Measurements from ENCODE around the gene CHPT1.
"Not testable (repeated sequence)": the region's sequence is repeated elsewhere in the genome, so short reads cannot be mapped to it uniquely, and the experiment has no call there.

CHPT1 gene

GRCh38 chr12:101680647-101681046 is 16.8 kb upstream of the CHPT1 start:
- no peak for DNase-seq (ENCODE audit: low read depth)
- H3K4me3 ChIP-seq (ENCODE audit: control insufficient read depth, low read depth, low read length) = no peak overlapping the region
- TF ChIP-seq, protein P1, sequence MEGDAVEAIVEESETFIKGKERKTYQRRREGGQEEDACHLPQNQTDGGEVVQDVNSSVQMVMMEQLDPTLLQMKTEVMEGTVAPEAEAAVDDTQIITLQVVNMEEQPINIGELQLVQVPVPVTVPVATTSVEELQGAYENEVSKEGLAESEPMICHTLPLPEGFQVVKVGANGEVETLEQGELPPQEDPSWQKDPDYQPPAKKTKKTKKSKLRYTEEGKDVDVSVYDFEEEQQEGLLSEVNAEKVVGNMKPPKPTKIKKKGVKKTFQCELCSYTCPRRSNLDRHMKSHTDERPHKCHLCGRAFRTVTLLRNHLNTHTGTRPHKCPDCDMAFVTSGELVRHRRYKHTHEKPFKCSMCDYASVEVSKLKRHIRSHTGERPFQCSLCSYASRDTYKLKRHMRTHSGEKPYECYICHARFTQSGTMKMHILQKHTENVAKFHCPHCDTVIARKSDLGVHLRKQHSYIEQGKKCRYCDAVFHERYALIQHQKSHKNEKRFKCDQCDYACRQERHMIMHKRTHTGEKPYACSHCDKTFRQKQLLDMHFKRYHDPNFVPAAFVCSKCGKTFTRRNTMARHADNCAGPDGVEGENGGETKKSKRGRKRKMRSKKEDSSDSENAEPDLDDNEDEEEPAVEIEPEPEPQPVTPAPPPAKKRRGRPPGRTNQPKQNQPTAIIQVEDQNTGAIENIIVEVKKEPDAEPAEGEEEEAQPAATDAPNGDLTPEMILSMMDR (conservative IDR thresholded peaks at IDR 0.05; ENCODE audit: control insufficient read depth, insufficient read depth, low read depth, low read length) = no peak

DNA sequence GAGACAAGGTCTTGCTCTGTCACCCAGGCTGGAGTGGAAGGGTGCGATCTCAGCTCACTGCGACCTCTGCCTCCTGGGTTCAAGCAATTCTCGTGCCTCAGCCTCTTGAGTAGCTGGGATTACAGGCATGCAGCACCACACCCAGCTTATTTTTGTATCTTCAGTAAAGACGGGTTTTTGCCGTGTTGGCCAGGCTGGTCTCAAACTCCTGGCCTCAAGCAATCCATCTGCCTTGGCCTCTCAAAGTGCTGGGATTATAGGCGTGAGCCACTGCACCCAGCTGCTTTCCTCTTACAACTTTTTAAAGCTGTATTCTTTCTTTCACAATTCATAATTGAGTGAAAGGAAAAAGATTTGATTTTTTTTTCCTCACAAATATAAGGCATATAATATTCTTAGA is 15.8 kb upstream of the CHPT1 start:
- DNase-seq (ENCODE audit: low read depth); H3K4me3 ChIP-seq (ENCODE audit: control insufficient read depth, low read depth, low read length): not testable (repeated sequence)

- no peak for DNase-seq (ENCODE audit: low read depth)
- TF ChIP-seq, protein P1 (conservative IDR thresholded peaks at IDR 0.05; ENCODE audit: control insufficient read depth, insufficient read depth, low read depth, low read length) = no peak
These were observed 12.3 kb upstream of the CHPT1 start for GRCh38 chr12:101685092-101685491.

DNA sequence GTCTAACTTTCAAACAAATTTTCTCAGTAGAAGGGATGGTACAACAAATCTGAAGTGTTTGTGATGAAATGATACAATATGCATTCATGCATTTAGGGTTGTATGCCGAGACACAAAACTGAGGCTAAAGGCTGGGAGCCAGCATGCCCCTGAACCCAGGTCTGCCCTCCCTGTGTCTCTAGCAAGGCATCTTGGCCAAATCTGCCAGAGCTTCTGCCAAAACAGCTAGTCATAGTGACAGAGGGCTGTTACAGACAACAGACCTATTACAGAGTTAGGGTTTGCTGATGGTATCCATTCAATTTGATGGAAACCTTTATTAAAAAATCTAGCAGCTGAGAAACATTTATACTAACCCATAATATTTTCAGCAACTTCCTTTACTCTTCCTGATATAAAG is 11.3 kb upstream of the CHPT1 start:
- TF ChIP-seq, protein P1 (conservative IDR thresholded peaks at IDR 0.05; ENCODE audit: control insufficient read depth, insufficient read depth, low read depth, low read length) = no peak
- no peak overlapping the region for H3K4me3 ChIP-seq (ENCODE audit: control insufficient read depth, low read depth, low read length)
- DNase-seq (ENCODE audit: low read depth) = no peak

More at GRCh38 chr12:101685092-101685491, 12.3 kb upstream of the CHPT1 start:
- H3K4me3 ChIP-seq (ENCODE audit: control insufficient read depth, low read depth, low read length) = no peak overlapping the region

DNA sequence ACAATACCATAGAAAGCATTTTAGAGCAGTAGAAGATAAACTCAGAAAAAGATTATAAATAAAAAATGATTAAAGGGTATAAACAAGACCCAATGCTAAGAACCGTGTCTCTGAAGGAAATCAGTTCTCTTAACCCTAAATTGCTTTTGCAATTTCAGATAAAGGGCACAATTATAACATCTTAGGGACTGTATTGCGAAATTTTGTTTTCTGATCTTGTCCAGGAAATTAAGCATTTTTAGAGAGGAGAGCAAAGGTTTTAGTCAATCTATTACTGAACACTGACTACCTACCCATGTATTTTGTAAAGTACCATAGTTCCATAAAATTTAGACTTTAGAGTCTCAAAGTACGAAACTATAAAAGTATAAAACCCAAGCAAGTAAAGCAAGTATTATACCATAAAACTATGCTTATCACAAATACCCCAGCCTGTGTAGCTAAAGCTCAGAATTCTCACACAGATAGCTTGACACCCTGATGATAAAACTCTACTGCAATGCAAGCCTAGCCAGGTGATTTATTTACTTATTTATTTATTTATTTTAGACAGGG is 6.8 kb upstream of the CHPT1 start:
- no peak overlapping the region for H3K4me3 ChIP-seq (ENCODE audit: control insufficient read depth, low read depth, low read length)
- TF ChIP-seq, protein P1 (conservative IDR thresholded peaks at IDR 0.05; ENCODE audit: control insufficient read depth, insufficient read depth, low read depth, low read length) = no peak
- no peak for DNase-seq (ENCODE audit: low read depth)

GRCh38 chr12:101691503-101692096 is 5.8 kb upstream of the CHPT1 start:
- DNase-seq (ENCODE audit: low read depth) = no peak
- TF ChIP-seq, protein P1 (conservative IDR thresholded peaks at IDR 0.05; ENCODE audit: control insufficient read depth, insufficient read depth, low read depth, low read length) = no peak
- no peak overlapping the region for H3K4me3 ChIP-seq (ENCODE audit: control insufficient read depth, low read depth, low read length)

- TF ChIP-seq, protein P1 (conservative IDR thresholded peaks at IDR 0.05; ENCODE audit: control insufficient read depth, insufficient read depth, low read depth, low read length) = no peak
- H3K4me3 ChIP-seq (ENCODE audit: control insufficient read depth, low read depth, low read length) = no peak overlapping the region
- DNase-seq (ENCODE audit: low read depth) = peak; percentile 22
These were observed 3.1 kb upstream of the CHPT1 start for GRCh38 chr12:101694297-101694848.
